Prostate gland (tissue), 2 donors: ENCODE data around the gene WWOX. TPM values are rescaled to one million over a fixed set of nuclear protein-coding genes. Genes with fewer than 3 reads are reported as not detected.

Experiments
- DNase-seq: peaks from one replicate; pipeline ENCODE4 v3.0.0-alpha.2; 2019; ENCODE audit warnings: low spot score
- H3K27ac ChIP-seq, 2 donors: fragments of 200-600 bp; sonication (generic); 2 replicates each; pipeline ENCODE4 v1.5.1; 2017 to 2019
- H3K27me3 ChIP-seq: fragments of 200-600 bp; sonication (generic); replicated peaks from 2 replicates; pipeline ENCODE4 v1.5.1; 2019; ENCODE audit not compliant: insufficient read depth
- H3K36me3 ChIP-seq, 2 donors: fragments of 200-600 bp; sonication (generic); 1 replicate in 1 of 2; 2 replicates in 1 of 2; pipeline versions ENCODE4 v1.5.1 to v1.8.1; 2017 to 2019
- H3K4me1 ChIP-seq: fragments of 200-600 bp; sonication (generic); replicated peaks from 2 replicates; pipeline ENCODE4 v1.5.1; 2019
- H3K4me3 ChIP-seq, 2 donors: fragments of 200-600 bp; sonication (generic); 2 replicates each; pipeline ENCODE4 v1.5.1; 2017 to 2019
- H3K9me3 ChIP-seq: fragments of 200-600 bp; sonication (generic); 2 replicates; pipeline ENCODE4 v1.5.1; 2017
- CTCF ChIP-seq, 4 experiments: fragments of 200-600 bp in 2 of 4; fragments of 450-650 bp in 2 of 4; sonication (generic) in 2 of 4; IDR thresholded peaks; 1 replicate in 3 of 4; 2 replicates in 1 of 4; pipeline ENCODE4 v1.5.1; 2016 to 2019; ENCODE audit warnings: antibody characterized with exemption in 4 of 4, mild to moderate bottlenecking in 2 of 4, moderate library complexity in 2 of 4
- POLR2A ChIP-seq: fragments of 450-650 bp; IDR thresholded peaks from one replicate; pipeline ENCODE4 v1.6.1; 2016; ENCODE audit warnings: antibody characterized with exemption, mild to moderate bottlenecking
- POLR2AphosphoS5 ChIP-seq: sonication (generic); formaldehyde crosslinking; IDR thresholded peaks from one replicate; pipeline ENCODE4 v1.6.1; 2017; ENCODE audit warnings: antibody characterized with exemption
- WGBS: methylation state at CpG from one replicate; pipeline ENCODE4 v1.1.5; 2018; 5-methylcytosine and 5-hydroxymethylcytosine counted together
- intact Hi-C: fragments of 100-400 bp; cut with DNase I; formaldehyde crosslinking; loops from one replicate; pipeline ENCODE4 v1.14.2; 2022
- total RNA-seq, 2 donors: library from RNA; depleted of rRNA; stranded (reverse); fragments of >200 nt; gene quantifications; one replicate each; pipeline ENCODE4 v1.1.0, GENCODE V29; 2016

WWOX gene
- total RNA-seq, 2 donors from 2014 or later, result 93.2 to 99.4 TPM

- peaks cover 5% of the 10 kb centered on the region for H3K4me1 ChIP-seq
- H3K4me3 ChIP-seq, result peak overlapping the region in 1 of 2 donors; percentile 9
- H3K27me3 ChIP-seq, result no peaks in the 10 kb centered on the region
- DNase-seq, result peak; percentile 16
- TF ChIP-seq POLR2AphosphoS5 (no peak), CTCF (IDR thresholded peaks at IDR 0.05) (no peak), POLR2A (no peak)
- H3K36me3 ChIP-seq, result no peaks in the 10 kb centered on the region
- no peaks in the 10 kb centered on the region for H3K9me3 ChIP-seq
- WGBS, result 48% methylated on average over 15 of the region's 15 CpGs
- no peak overlapping the region for H3K27ac ChIP-seq
- intact Hi-C loops, result no loop called here
Observed at GRCh38 chr16:78183437-78184237, 84.2 kb downstream of the WWOX start.

- H3K9me3 ChIP-seq, result no peaks in the 10 kb centered on the region
- no peak overlapping the region for H3K27ac ChIP-seq
- intact Hi-C loops, result no loop called here
- DNase-seq, result peak; percentile 34
- H3K4me3 ChIP-seq, result peak overlapping the region in 1 of 2 donors; percentile 9
- no peak for TF ChIP-seq POLR2A
- TF ChIP-seq CTCF (IDR thresholded peaks at IDR 0.05), result no peak
- peak; percentile 85 for TF ChIP-seq POLR2AphosphoS5
- WGBS, result 23% methylated on average over 13 of the region's 13 CpGs
- H3K4me1 ChIP-seq, result peaks cover 5% of the 10 kb centered on the region
- H3K36me3 ChIP-seq, result no peaks in the 10 kb centered on the region
- no peaks in the 10 kb centered on the region for H3K27me3 ChIP-seq
Observed at GRCh38 chr16:78184238-78185183, 85.1 kb downstream of the WWOX start.

GRCh38 chr16:78189121-78189520, 89.7 kb downstream of the WWOX start:
- no peak overlapping the region for H3K27ac ChIP-seq
- H3K4me3 ChIP-seq, result no peak overlapping the region
- no peaks in the 10 kb centered on the region for H3K9me3 ChIP-seq
- DNase-seq, result no peak
- intact Hi-C loops, result no loop called here
- peaks cover 5% of the 10 kb centered on the region for H3K4me1 ChIP-seq
- TF ChIP-seq CTCF (IDR thresholded peaks at IDR 0.05), result no peak
- no peak for TF ChIP-seq POLR2A
- TF ChIP-seq POLR2AphosphoS5, result no peak
- 94% methylated on average over 7 of the region's 7 CpGs for WGBS
- H3K27me3 ChIP-seq, result no peaks in the 10 kb centered on the region
- no peaks in the 10 kb centered on the region for H3K36me3 ChIP-seq

- no peaks in the 10 kb centered on the region for H3K27me3 ChIP-seq
- no peak for DNase-seq
- no peak for TF ChIP-seq POLR2A
- no peak for TF ChIP-seq CTCF (IDR thresholded peaks at IDR 0.05)
- TF ChIP-seq POLR2AphosphoS5, result no peak
- H3K27ac ChIP-seq, result no peak overlapping the region
- WGBS, result 81% methylated on average over 9 of the region's 9 CpGs
- H3K9me3 ChIP-seq, result no peaks in the 10 kb centered on the region
- no peaks in the 10 kb centered on the region for H3K36me3 ChIP-seq
- intact Hi-C loops, result no loop called here
- no peak overlapping the region for H3K4me3 ChIP-seq
- no peaks in the 10 kb centered on the region for H3K4me1 ChIP-seq
Observed at GRCh38 chr16:78192734-78193488, 93.5 kb downstream of the WWOX start.
